AG20443 (cell line): Measurements from ENCODE around the gene SCARF2.
"Not testable (repeated sequence)": the region's sequence is repeated elsewhere in the genome, so short reads cannot be mapped to it uniquely, and the experiment has no call there.

Experiments used
- DNase-seq: peaks from one replicate; pipeline ENCODE4 v3.0.0; 2012; ENCODE audit warnings: low spot score, mixed read lengths

SCARF2 gene

GRCh38 chr22:20428496-20429253, 8.9 kb downstream of the SCARF2 start:
- no peak for DNase-seq

GRCh38 chr22:20427945-20428417, 9.6 kb downstream of the SCARF2 start:
- DNase-seq: no peak

- DNase-seq: no peak
Measured at GRCh38 chr22:20427104-20427944, 10.3 kb downstream of the SCARF2 start.

GRCh38 chr22:20426259-20426615, 11.4 kb downstream of the SCARF2 start:
- no peak for DNase-seq

- no peak for DNase-seq
Measured at GRCh38 chr22:20425566-20426258, 11.9 kb downstream of the SCARF2 start.

- no peak for DNase-seq
Measured at GRCh38 chr22:20424932-20425565, 12.6 kb downstream of the SCARF2 start.

- no peak for DNase-seq
Measured at GRCh38 chr22:20424568-20424931, 13.1 kb downstream of the SCARF2 start.

- no peak for DNase-seq
Measured at GRCh38 chr22:20423906-20424551, 13.6 kb downstream of the SCARF2 start.

GRCh38 chr22:20423008-20423905, 14.4 kb downstream of the SCARF2 start:
- peak; percentile 83 for DNase-seq

GRCh38 chr22:20422271-20423007, 15.2 kb downstream of the SCARF2 start:
- peak; percentile 92 for DNase-seq

- no peak for DNase-seq
Measured at GRCh38 chr22:20421507-20421874, 16.1 kb downstream of the SCARF2 start.

- no peak for DNase-seq
Measured at GRCh38 chr22:20420157-20420842, 17.3 kb downstream of the SCARF2 start.

- DNase-seq: no peak
Measured at GRCh38 chr22:20419664-20419951, 18.0 kb downstream of the SCARF2 start.

GRCh38 chr22:20418211-20418788, 19.3 kb downstream of the SCARF2 start:
- DNase-seq: peak; percentile 93

GRCh38 chr22:20415699-20416098, 21.9 kb downstream of the SCARF2 start:
- not testable (repeated sequence) for DNase-seq

GRCh38 chr22:20415241-20415640, 22.4 kb downstream of the SCARF2 start:
- DNase-seq: not testable (repeated sequence)

GRCh38 chr22:20414450-20414849, 23.2 kb downstream of the SCARF2 start:
- DNase-seq: no peak

- DNase-seq: no peak
Measured at GRCh38 chr22:20414059-20414440, 23.6 kb downstream of the SCARF2 start.
